Suprapubic skin (tissue), 4 donors: ENCODE data around the gene CSNK1G2. TPM values are rescaled to one million over a fixed set of nuclear protein-coding genes. Genes with fewer than 3 reads are reported as not detected.

ENCODE experiments used
- DNase-seq, 2 donors: peaks; one replicate each; pipeline ENCODE4 v3.0.0-alpha.2; 2019; ENCODE audit warnings: low spot score in 2 of 2
- H3K27ac ChIP-seq: fragments of 200-600 bp; sonication (generic); one replicate; pipeline ENCODE4 v1.5.1; 2019
- H3K27me3 ChIP-seq: fragments of 200-600 bp; sonication (generic); one replicate; pipeline ENCODE4 v1.5.1; 2019
- H3K36me3 ChIP-seq: fragments of 200-600 bp; sonication (generic); one replicate; pipeline ENCODE4 v1.5.1; 2019
- H3K4me1 ChIP-seq: fragments of 200-600 bp; sonication (generic); one replicate; pipeline ENCODE4 v1.5.1; 2019
- H3K4me3 ChIP-seq: fragments of 200-600 bp; sonication (generic); one replicate; pipeline ENCODE4 v1.5.1; 2019; ENCODE audit warnings: mild to moderate bottlenecking
- H3K9me3 ChIP-seq: fragments of 200-600 bp; sonication (generic); one replicate; pipeline ENCODE4 v1.5.1; 2019
- EP300 ChIP-seq: sonication (generic); formaldehyde crosslinking; IDR thresholded peaks from one replicate; pipeline ENCODE4 v1.6.1; 2017; ENCODE audit warnings: antibody characterized with exemption
- POLR2A ChIP-seq, 2 donors: fragments of 450-650 bp; IDR thresholded peaks; one replicate each; pipeline ENCODE4 v1.6.1; 2017; ENCODE audit warnings: antibody characterized with exemption in 2 of 2, mild to moderate bottlenecking in 2 of 2, moderate library complexity in 2 of 2
- POLR2AphosphoS5 ChIP-seq, 3 donors: sonication (generic); formaldehyde crosslinking; IDR thresholded peaks; one replicate each; pipeline ENCODE4 v1.6.1; 2017; ENCODE audit warnings: antibody characterized with exemption in 3 of 3
- WGBS: methylation state at CpG from one replicate; pipeline ENCODE4 v1.1.5; 2018; 5-methylcytosine and 5-hydroxymethylcytosine counted together
- total RNA-seq, 4 donors: library from RNA; depleted of rRNA; stranded (reverse); fragments of >200 nt; gene quantifications; one replicate each; pipeline ENCODE4 v1.1.0, GENCODE V29; 2016
- TF ChIP-seq, protein P1 (sequence below), 2 donors: fragments of 200-600 bp in 1 of 2; fragments of 450-650 bp in 1 of 2; sonication (generic) in 1 of 2; IDR thresholded peaks; one replicate each; pipeline ENCODE4 v1.5.1; 2016 to 2019; ENCODE audit warnings: antibody characterized with exemption in 2 of 2, mild to moderate bottlenecking in 1 of 2, moderate library complexity in 1 of 2

The CSNK1G2 gene
- total RNA-seq, 4 donors from 2014 or later: 46.1 to 89.0 (median 59.3) TPM

DNA sequence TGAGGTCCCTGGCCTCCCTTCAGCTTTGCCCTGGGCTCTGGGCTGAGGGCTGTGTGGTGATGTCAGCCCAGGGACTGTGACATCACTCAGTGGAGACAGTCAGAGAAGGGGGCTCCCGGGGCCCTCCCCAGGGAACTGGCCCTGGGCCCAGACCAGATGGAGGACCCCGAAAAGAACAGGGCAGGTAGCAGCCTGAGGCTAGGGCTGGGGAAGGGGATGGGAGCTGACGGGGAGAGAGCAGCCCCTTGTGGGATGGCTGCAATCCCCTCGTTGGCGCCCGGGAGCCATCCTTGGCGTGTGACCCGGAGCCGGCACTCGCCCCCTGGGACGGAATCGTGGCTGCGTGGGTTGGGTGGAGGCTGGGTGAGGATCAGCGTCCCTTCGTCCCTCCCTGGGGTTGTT lies 13.6 kb downstream of the CSNK1G2 start:
- no peak overlapping the region for H3K4me3 ChIP-seq
- no peak overlapping the region for H3K27ac ChIP-seq
- WGBS: 86% methylated on average over 14 of the region's 15 CpGs
- no peaks in the 10 kb centered on the region for H3K27me3 ChIP-seq
- TF ChIP-seq POLR2AphosphoS5 (IDR thresholded peaks at IDR 0.05): no peak
- TF ChIP-seq, protein P1, sequence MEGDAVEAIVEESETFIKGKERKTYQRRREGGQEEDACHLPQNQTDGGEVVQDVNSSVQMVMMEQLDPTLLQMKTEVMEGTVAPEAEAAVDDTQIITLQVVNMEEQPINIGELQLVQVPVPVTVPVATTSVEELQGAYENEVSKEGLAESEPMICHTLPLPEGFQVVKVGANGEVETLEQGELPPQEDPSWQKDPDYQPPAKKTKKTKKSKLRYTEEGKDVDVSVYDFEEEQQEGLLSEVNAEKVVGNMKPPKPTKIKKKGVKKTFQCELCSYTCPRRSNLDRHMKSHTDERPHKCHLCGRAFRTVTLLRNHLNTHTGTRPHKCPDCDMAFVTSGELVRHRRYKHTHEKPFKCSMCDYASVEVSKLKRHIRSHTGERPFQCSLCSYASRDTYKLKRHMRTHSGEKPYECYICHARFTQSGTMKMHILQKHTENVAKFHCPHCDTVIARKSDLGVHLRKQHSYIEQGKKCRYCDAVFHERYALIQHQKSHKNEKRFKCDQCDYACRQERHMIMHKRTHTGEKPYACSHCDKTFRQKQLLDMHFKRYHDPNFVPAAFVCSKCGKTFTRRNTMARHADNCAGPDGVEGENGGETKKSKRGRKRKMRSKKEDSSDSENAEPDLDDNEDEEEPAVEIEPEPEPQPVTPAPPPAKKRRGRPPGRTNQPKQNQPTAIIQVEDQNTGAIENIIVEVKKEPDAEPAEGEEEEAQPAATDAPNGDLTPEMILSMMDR (IDR thresholded peaks at IDR 0.05): no peak
- peaks cover 7% of the 10 kb centered on the region for H3K36me3 ChIP-seq
- H3K9me3 ChIP-seq: no peaks in the 10 kb centered on the region
- no peak for DNase-seq
- peaks cover 13% of the 10 kb centered on the region for H3K4me1 ChIP-seq

DNA sequence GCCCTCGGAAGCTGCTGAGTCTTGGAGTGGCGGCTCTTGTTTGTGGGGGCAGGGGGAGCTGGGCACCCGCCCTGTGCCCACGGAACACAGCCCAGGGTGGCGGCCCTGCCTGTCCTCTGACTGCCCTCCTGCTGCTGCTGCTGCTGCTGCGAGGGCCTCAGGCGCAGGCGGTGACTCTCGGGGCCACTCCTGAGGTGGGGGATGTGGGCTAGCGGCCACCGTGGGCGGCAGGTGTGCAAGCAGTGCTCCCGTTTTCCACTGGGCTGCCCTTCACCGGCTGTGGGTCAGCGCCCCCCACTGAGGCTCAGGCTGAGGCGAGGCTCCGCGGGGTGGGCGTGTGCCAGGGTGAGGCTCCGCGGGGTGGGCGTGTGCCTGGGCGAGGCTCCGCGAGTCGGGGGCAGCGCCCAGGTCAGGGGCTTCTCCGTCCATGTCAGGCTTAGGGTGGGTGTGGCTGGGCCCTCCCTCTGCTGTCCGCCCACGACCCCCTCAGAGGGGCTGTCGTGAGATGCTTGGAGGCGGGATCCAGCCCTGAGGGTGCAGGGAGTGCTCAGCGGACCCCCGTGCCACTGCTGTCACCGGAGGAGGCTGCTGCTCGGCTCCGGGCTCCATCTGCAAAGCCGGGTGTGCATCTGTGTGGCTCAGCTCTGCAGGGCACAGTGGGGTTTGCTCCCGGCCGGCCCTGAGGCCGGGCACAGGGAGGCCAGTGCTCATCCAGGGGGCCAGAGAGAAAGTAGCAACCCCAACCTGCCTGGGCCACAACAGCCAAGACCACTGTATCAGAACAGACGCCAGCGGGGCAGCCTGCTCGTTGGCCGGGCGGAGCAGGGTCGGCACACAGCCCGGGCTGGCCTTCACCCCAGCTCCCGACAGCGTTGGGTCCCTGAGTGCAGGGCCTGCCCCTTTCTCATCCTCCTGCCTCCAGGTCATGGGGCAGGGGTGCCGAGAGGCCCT lies 14.5 kb downstream of the CSNK1G2 start:
- Histone ChIP-seq H3K36me3 (peaks cover 6% of the 10 kb centered on the region), H3K27ac (no peak overlapping the region), H3K4me1 (peaks cover 13% of the 10 kb centered on the region), H3K27me3 (no peaks in the 10 kb centered on the region), H3K9me3 (no peaks in the 10 kb centered on the region), H3K4me3 (no peak overlapping the region)
- TF ChIP-seq POLR2A (IDR thresholded peaks at IDR 0.05) (no peak), POLR2AphosphoS5 (IDR thresholded peaks at IDR 0.05) (no peak), EP300 (no peak)
- TF ChIP-seq, protein P1 (IDR thresholded peaks at IDR 0.05): no peak
- no peak for DNase-seq
- WGBS: no CpG with 5 or more reads among the region's 51 CpGs

DNA sequence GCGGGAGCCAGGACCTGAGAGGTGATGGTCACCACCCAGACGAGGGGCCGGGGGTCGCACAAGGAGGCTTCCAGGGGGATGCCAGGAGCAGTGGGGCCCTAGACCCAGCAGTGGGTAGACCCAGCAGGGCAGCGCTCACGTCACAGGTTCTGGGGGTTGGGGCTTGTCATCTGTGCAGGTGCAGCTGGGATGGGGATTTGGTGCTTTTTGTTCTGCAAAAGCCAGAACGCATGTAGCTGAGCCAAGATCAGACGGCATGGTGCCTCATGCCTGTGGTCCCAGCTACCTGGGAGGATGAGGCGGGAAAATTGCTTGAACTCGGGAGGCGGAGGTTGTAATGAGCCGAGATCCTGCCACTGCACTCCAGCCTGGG lies 15.1 kb downstream of the CSNK1G2 start:
- H3K27me3 ChIP-seq: no peaks in the 10 kb centered on the region
- no peak overlapping the region for H3K27ac ChIP-seq
- no peak for TF ChIP-seq POLR2A (IDR thresholded peaks at IDR 0.05)
- no peak for TF ChIP-seq POLR2AphosphoS5 (IDR thresholded peaks at IDR 0.05)
- TF ChIP-seq, protein P1 (IDR thresholded peaks at IDR 0.05): no peak
- no peak for TF ChIP-seq EP300
- no peak for DNase-seq
- peaks cover 13% of the 10 kb centered on the region for H3K4me1 ChIP-seq
- WGBS: 85% methylated on average over 5 of the region's 12 CpGs
- H3K9me3 ChIP-seq: no peaks in the 10 kb centered on the region
- H3K4me3 ChIP-seq: no peak overlapping the region
- peaks cover 4% of the 10 kb centered on the region for H3K36me3 ChIP-seq

DNA sequence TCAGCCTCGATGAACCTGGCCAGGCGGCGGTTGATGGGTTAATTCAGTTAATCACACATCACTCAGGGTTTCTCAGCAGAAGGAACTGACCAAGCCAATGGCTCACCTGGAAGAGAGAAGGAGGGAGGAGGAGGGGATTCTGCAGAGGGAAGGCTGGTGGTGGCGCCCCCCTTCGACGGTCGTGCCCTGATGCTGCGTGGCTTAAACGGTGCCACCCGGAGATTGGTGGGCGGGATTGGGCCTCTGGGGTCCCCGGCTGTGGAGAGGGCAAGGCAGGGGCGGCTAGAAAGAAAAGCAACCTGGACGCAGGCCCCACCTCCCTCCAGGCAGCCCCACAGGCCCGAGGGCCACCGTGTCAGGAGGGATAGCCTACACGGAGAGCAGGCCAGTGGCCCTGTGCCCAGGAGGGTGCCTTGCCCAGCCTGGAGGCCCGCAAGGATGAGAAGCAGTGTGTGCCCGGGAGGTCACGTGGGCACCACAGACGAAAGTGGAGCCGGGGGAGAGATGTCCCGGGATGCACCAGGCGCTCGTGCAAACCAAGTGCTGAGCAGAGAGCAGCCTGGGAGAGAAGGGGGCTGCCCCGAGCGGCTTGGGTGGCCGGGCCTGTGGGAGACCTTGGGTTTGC lies 16.0 kb downstream of the CSNK1G2 start:
- peaks cover 13% of the 10 kb centered on the region for H3K4me1 ChIP-seq
- DNase-seq: no peak
- 90% methylated on average over 16 of the region's 28 CpGs for WGBS
- TF ChIP-seq, protein P1 (IDR thresholded peaks at IDR 0.05): no peak
- TF ChIP-seq POLR2AphosphoS5 (IDR thresholded peaks at IDR 0.05) (no peak), EP300 (no peak), POLR2A (IDR thresholded peaks at IDR 0.05) (no peak)
- H3K36me3 ChIP-seq: peaks cover 4% of the 10 kb centered on the region
- no peaks in the 10 kb centered on the region for H3K27me3 ChIP-seq
- H3K4me3 ChIP-seq: no peak overlapping the region
- H3K27ac ChIP-seq: no peak overlapping the region
- no peaks in the 10 kb centered on the region for H3K9me3 ChIP-seq

DNA sequence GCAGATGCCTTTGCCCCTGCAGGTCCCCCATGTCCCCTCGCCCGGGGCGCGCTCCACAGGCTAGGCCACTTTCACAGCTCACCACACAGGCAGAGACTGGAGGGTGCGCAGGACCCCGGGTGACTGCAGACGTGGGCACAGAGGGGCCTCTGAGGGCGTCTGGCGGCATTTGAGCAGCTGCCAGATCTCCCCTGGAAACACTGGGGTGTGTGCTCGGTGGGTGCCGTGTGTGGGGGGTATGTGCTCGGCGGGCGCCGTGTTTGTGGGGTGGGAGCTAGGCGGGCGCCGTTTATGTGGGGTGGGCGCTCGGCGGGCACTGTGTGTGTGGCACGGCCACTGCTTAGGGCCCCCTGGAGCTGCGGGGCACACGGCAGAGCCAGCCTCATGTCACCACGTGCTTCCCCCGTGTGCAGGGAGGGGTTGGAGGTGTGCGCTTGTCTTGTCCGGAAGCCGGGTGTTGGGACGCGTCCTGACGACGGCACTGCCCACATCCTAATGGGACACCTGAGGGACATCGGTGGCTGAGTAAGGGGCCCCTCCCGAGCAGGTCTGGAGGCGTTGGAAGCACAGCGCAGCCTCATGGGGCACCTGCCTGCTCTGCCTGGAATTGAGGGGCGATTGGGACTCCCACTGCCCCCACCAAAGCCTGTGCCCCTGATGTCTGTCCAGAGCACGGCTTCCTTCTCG lies 16.7 kb downstream of the CSNK1G2 start:
- no peak for TF ChIP-seq POLR2A (IDR thresholded peaks at IDR 0.05)
- no peak for TF ChIP-seq EP300
- TF ChIP-seq, protein P1 (IDR thresholded peaks at IDR 0.05): no peak
- Histone ChIP-seq H3K4me1 (peaks cover 13% of the 10 kb centered on the region), H3K27me3 (no peaks in the 10 kb centered on the region), H3K27ac (no peak overlapping the region), H3K9me3 (no peaks in the 10 kb centered on the region), H3K4me3 (no peak overlapping the region), H3K36me3 (peaks cover 4% of the 10 kb centered on the region)
- WGBS: 80% methylated on average over 26 of the region's 40 CpGs
- DNase-seq: no peak
